Testis (tissue), 3 donors: ENCODE data around the gene CACNA2D3. TPM values are rescaled to one million over a fixed set of nuclear protein-coding genes. Genes with fewer than 3 reads are reported as not detected.
A peak's percentile ranks its signal among the peaks of the same experiment; 100 is the strongest.

ENCODE experiments used
- DNase-seq: peaks from one replicate; pipeline ENCODE4 v3.0.0-alpha.2; 2019
- H3K27ac ChIP-seq, 2 donors: fragments of 200-600 bp; sonication (generic); one replicate each; pipeline ENCODE4 v1.5.1; 2019
- H3K27me3 ChIP-seq: fragments of 200-600 bp; sonication (generic); one replicate; pipeline ENCODE4 v1.5.1; 2019
- H3K36me3 ChIP-seq: fragments of 200-600 bp; sonication (generic); one replicate; pipeline ENCODE4 v1.5.1; 2017; ENCODE audit warnings: low read depth; ENCODE audit errors: missing control alignments
- H3K4me1 ChIP-seq: fragments of 200-600 bp; sonication (generic); one replicate; pipeline ENCODE4 v1.5.1; 2019
- H3K4me3 ChIP-seq, 2 donors: fragments of 200-600 bp; sonication (generic); one replicate each; pipeline ENCODE4 v1.5.1; 2017 to 2019
- H3K9me3 ChIP-seq: fragments of 200-600 bp; sonication (generic); one replicate; pipeline ENCODE4 v1.5.1; 2017
- POLR2A ChIP-seq: fragments of 450-650 bp; IDR thresholded peaks from one replicate; pipeline ENCODE4 v1.6.1; 2017; ENCODE audit warnings: antibody characterized with exemption, mild to moderate bottlenecking, moderate library complexity
- WGBS, 2 donors: methylation state at CpG; one replicate each; pipeline ENCODE4 v1.1.5; 2018; 5-methylcytosine and 5-hydroxymethylcytosine counted together
- intact Hi-C: fragments of 100-400 bp; cut with DNase I; formaldehyde crosslinking; loops from one replicate; pipeline ENCODE4 v1.15.1; 2023; ENCODE audit warnings: low total_unique reads
- polyA plus RNA-seq: library from polyadenylated mRNA; stranded (reverse); fragments of 350-450 nt; fragmentation: Illumina TruSeq; extraction: RNeasy Lipid Tissue Mini Kit (QIAGEN cat#74804); gene quantifications from one replicate; pipeline ENCODE4 v1.2.3, GENCODE V29; 2014; ENCODE audit warnings: low read depth, low replicate concordance; ENCODE audit not compliant: insufficient read depth
- total RNA-seq, 2 donors: library from RNA; depleted of rRNA; stranded (reverse); fragments of >200 nt; gene quantifications; one replicate each; pipeline ENCODE4 v1.2.3, GENCODE V29; 2016
- TF ChIP-seq, protein P1 (sequence below), 3 experiments: fragments of 450-650 bp in 2 of 3; fragments of 200-600 bp in 1 of 3; sonication (generic) in 1 of 3; IDR thresholded peaks; one replicate each; pipeline ENCODE4 v1.5.1; 2016 to 2019; ENCODE audit warnings: antibody characterized with exemption in 3 of 3, mild to moderate bottlenecking in 2 of 3, moderate library complexity in 1 of 3

CACNA2D3 gene
- total and polyA plus RNA-seq, 3 donors from 2014 or later = 10.1 to 16.5 (median 11.2) TPM

DNA sequence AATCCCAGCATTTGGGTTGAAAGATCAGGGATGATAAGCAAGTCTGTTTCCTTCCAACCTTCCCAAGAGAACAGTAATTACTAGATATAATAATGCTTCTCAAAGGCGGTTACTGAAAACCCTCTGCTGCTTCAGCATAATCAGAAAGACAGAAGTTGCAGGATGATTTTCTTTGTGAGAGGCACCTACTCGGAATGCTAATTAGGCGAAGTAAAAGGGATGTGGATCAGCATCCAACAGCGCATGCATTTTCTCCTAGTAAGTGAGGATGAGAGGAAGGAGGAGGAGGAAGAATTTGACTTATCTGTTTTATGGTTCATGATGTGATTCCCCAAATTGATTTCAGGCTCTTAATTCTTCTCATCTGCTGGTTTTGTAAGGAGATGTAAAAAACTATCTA lies 118.0 kb downstream of the CACNA2D3 start:
- no peak overlapping the region for H3K27ac ChIP-seq
- H3K4me3 ChIP-seq = no peak overlapping the region
- TF ChIP-seq POLR2A = no peak
- TF ChIP-seq, protein P1, sequence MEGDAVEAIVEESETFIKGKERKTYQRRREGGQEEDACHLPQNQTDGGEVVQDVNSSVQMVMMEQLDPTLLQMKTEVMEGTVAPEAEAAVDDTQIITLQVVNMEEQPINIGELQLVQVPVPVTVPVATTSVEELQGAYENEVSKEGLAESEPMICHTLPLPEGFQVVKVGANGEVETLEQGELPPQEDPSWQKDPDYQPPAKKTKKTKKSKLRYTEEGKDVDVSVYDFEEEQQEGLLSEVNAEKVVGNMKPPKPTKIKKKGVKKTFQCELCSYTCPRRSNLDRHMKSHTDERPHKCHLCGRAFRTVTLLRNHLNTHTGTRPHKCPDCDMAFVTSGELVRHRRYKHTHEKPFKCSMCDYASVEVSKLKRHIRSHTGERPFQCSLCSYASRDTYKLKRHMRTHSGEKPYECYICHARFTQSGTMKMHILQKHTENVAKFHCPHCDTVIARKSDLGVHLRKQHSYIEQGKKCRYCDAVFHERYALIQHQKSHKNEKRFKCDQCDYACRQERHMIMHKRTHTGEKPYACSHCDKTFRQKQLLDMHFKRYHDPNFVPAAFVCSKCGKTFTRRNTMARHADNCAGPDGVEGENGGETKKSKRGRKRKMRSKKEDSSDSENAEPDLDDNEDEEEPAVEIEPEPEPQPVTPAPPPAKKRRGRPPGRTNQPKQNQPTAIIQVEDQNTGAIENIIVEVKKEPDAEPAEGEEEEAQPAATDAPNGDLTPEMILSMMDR (IDR thresholded peaks at IDR 0.05) = no peak
- WGBS, 2 donors = 87 to 95% methylated on average over 4 of the region's 4 CpGs
- H3K27me3 ChIP-seq = no peaks in the 10 kb centered on the region
- no peak for DNase-seq
- H3K9me3 ChIP-seq = no peaks in the 10 kb centered on the region
- no peaks in the 10 kb centered on the region for H3K4me1 ChIP-seq
- H3K36me3 ChIP-seq = no peaks in the 10 kb centered on the region
- intact Hi-C loops = no loop called here

DNA sequence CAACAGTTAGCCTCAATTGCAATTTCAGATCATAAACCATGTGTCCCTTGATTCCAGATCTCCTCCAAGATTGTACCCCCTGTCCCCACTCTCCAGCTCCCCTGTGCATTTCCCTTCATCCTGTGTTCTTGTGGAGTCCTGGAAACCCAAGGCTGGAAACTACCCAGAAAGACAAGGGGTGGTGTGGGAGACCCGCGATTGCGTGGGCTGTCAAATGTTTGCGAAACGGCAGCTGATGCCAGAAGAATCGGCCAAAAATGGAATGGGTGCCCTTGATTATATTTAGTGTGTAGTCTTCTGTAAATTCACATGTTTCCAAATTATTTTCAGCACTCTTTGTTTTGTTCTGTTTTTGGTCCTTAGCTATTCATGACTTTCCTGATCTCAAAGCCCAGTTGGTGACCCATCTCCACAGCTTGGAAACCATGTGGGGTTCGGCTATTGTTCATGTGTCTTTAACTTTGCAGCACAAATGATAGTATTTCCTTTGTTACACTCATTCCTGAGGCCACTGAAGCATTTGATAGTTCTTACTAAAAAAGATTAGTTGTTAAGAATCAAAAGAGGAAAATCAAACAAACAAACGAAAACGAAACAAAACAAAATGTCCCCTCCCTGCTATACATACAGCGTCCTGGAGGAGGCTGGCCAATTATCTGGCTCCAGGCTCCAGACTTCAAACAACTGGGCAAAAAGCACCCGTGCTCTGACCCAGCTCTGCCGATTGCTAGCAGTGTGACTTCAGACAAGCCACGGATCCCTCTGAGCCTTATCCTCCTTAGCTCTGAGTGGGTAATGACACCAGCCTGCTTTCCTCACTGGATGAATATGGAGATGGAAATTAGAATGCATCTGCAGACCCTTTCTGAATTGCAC lies 120.9 kb downstream of the CACNA2D3 start:
- 51 to 63% methylated on average over 13 of the region's 13 CpGs for WGBS, 2 donors
- H3K4me3 ChIP-seq = peak overlapping the region in 1 of 2 donors; percentile 56
- H3K4me1 ChIP-seq = no peaks in the 10 kb centered on the region
- no peaks in the 10 kb centered on the region for H3K36me3 ChIP-seq
- no peaks in the 10 kb centered on the region for H3K9me3 ChIP-seq
- H3K27ac ChIP-seq = peak overlapping the region in 1 of 2 donors; percentile 16
- TF ChIP-seq POLR2A = no peak
- TF ChIP-seq, protein P1 (IDR thresholded peaks at IDR 0.05) = no peak
- H3K27me3 ChIP-seq = no peaks in the 10 kb centered on the region
- DNase-seq = peak; percentile 20
- intact Hi-C loops = no loop called here

DNA sequence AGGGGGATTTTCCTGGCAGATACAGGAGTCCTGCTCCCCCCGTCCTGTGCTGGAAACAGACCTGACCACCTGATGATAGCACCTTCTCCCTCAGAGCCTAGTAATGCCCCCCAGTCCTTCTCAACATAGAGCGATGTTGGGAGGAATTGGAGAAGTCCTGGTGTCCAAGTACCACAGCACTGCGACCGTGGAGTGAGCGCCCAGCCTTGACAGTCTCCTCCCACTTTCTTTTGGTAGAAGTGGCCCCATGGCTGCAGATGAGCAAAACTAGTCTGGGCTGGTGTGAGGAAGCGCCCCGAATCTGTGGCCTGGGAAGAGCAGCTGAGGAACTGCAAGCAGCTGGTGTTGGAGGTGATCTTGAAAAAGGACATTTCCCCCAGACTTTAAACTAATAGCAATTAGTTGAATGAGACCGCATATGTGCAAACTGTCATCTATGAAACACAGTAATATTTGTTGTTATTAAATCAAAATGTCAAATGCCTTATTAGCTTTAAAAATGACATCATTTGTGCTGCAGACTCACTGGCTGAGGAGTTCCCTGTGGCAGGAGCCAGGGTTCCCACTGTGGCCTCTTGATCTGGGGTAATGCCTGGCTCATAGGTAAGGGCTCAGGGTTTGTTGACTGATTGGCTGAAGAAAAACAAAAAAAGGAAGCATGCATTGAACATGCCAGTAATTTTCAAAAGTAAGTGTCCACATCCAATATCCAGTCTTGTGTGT lies 121.8 kb downstream of the CACNA2D3 start:
- H3K4me3 ChIP-seq = no peak overlapping the region
- H3K4me1 ChIP-seq = no peaks in the 10 kb centered on the region
- H3K9me3 ChIP-seq = no peaks in the 10 kb centered on the region
- no peaks in the 10 kb centered on the region for H3K36me3 ChIP-seq
- DNase-seq = no peak
- H3K27me3 ChIP-seq = no peaks in the 10 kb centered on the region
- H3K27ac ChIP-seq = no peak overlapping the region
- 83 to 88% methylated on average over 7 to 8 of the region's 8 CpGs for WGBS, 2 donors
- intact Hi-C loops = no loop called here
- TF ChIP-seq POLR2A = no peak
- TF ChIP-seq, protein P1 (IDR thresholded peaks at IDR 0.05) = no peak

DNA sequence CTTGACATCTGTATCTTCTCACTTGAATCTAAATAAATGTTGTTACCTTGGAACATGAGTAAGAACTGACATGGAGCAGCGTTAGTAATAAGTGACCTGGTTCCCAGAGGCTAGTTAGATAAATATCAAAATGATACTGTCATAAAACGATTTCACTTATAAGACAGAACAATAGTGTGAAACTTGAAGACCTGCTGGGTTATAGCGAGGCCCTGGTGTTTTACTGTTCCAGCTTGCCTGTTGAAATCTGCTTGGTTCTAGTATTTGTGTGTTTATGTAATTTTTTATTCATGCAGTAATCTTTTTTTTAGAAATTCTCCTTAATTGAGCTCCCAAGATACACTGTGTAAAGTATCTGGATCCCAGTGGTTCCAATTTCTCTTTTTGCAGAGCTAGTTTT lies 129.4 kb downstream of the CACNA2D3 start:
- TF ChIP-seq POLR2A = no peak
- TF ChIP-seq, protein P1 (IDR thresholded peaks at IDR 0.05) = no peak
- no peaks in the 10 kb centered on the region for H3K4me1 ChIP-seq
- no peak for DNase-seq
- no peaks in the 10 kb centered on the region for H3K27me3 ChIP-seq
- WGBS, 2 donors = 70 to 82% methylated on average over 3 of the region's 3 CpGs
- no peaks in the 10 kb centered on the region for H3K9me3 ChIP-seq
- intact Hi-C loops = no loop called here
- H3K36me3 ChIP-seq = no peaks in the 10 kb centered on the region
- no peak overlapping the region for H3K4me3 ChIP-seq
- H3K27ac ChIP-seq = no peak overlapping the region
